Osteoblast (primary cell): ENCODE data around the gene ANKRD33B. TPM values are rescaled to one million over a fixed set of nuclear protein-coding genes. Genes with fewer than 3 reads are reported as not detected.

Source experiments
- DNase-seq: peaks from one replicate; pipeline ENCODE4 v3.0.0; 2011; ENCODE audit warnings: low spot score, mixed read lengths; ENCODE audit not compliant: insufficient read length; ENCODE audit errors: missing footprints
- H2AFZ ChIP-seq: 2 replicates; pipeline ENCODE4 v1.6.0; 2011; ENCODE audit warnings: mild to moderate bottlenecking, low read length
- H3K27ac ChIP-seq: 2 replicates; pipeline ENCODE4 v1.5.1; 2011; ENCODE audit warnings: mild to moderate bottlenecking, low read depth, low read length, moderate library complexity
- H3K27me3 ChIP-seq: 2 replicates; pipeline ENCODE4 v1.6.0; 2012; ENCODE audit warnings: mild to moderate bottlenecking, control low read depth, inconsistent platforms, low read length, moderate library complexity; ENCODE audit not compliant: insufficient read depth
- H3K36me3 ChIP-seq: 2 replicates; pipeline ENCODE4 v1.5.1; 2011; ENCODE audit warnings: mild to moderate bottlenecking, low read length, control low read depth, moderate library complexity; ENCODE audit not compliant: insufficient read depth
- H3K4me1 ChIP-seq: 2 replicates; pipeline ENCODE4 v1.5.1; 2011; ENCODE audit warnings: mild to moderate bottlenecking, low read length, control low read depth, moderate library complexity; ENCODE audit not compliant: insufficient read depth
- H3K4me2 ChIP-seq: 2 replicates; pipeline ENCODE4 v1.6.0; 2011; ENCODE audit warnings: mild to moderate bottlenecking, low read length; ENCODE audit not compliant: insufficient read depth
- H3K4me3 ChIP-seq: fragments of 200-600 bp; sonication (generic); 3 replicates; pipeline ENCODE4 v1.5.1; 2012; ENCODE audit warnings: mild to moderate bottlenecking, low read length, inconsistent platforms; ENCODE audit not compliant: insufficient read depth
- H3K79me2 ChIP-seq: 2 replicates; pipeline ENCODE4 v1.6.0; 2012; ENCODE audit warnings: mild to moderate bottlenecking, low read length, control low read depth, inconsistent platforms; ENCODE audit not compliant: insufficient read depth
- H3K9me3 ChIP-seq: 2 replicates; pipeline ENCODE4 v1.5.1; 2011; ENCODE audit warnings: low read depth, low read length, control low read depth
- H4K20me1 ChIP-seq: 2 replicates; pipeline ENCODE4 v1.6.0; 2012; ENCODE audit warnings: mild to moderate bottlenecking, low read length, control low read depth; ENCODE audit not compliant: insufficient read depth
- total RNA-seq: library from RNA; depleted of rRNA; stranded (reverse); fragments of >200 nt; gene quantifications from 2 replicates; pipeline ENCODE4 v1.2.3, GENCODE V29; 2012
- TF ChIP-seq, protein P1 (sequence below): IDR thresholded peaks from 2 replicates; pipeline ENCODE4 v1.5.1; 2011; ENCODE audit warnings: mild to moderate bottlenecking, low read depth, low read length, moderate library complexity; ENCODE audit errors: extremely low read depth

Gene ANKRD33B
- total RNA-seq, 1 donor, result 5.1 TPM

DNA sequence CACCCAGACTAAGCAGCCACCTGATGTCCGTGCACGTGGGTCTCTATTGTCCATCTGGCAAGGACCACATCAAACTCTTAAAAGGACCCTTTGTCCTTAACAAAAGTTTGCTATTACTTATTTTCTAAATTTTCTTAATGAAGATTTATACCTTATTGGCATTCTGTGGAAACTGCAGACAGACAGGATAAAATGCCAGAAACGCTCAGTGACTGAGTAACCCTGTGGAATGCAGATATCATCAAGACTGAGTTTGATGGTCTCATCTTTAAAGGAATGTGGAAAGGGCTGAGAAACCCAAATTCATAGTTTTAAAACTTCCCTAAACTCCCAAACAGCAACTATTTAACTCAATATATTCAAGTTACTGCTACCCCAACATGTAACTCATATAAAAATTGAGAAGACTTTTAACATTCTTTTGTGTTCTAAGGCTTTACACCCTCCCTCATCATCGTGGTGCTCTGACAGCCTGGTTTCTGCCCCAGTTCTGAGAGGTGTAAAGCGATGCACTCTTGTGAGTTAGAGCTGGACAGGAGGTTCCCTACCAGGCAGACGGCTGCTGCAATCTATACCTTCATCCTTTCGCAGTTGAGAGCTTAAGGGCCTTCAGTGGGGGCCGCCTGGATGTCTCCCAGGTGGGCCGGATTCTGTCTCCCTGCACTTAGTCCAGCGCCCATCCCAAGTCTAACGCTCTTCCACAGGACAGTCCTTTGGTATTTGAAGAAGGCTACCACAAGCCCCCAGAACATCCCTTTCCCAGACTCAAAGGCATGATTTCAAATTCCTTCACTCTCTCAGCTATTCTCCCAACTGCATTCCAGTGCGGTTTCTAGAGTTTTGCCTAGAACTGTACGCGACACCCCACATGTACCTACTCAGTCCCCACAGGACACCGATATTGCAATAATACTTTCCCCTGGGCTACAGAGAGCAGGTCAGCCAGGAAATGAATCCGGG lies 128.2 kb downstream of the ANKRD33B start:
- no peaks in the 10 kb centered on the region for H3K9me3 ChIP-seq
- DNase-seq, result peak; percentile 76
- TF ChIP-seq, protein P1, sequence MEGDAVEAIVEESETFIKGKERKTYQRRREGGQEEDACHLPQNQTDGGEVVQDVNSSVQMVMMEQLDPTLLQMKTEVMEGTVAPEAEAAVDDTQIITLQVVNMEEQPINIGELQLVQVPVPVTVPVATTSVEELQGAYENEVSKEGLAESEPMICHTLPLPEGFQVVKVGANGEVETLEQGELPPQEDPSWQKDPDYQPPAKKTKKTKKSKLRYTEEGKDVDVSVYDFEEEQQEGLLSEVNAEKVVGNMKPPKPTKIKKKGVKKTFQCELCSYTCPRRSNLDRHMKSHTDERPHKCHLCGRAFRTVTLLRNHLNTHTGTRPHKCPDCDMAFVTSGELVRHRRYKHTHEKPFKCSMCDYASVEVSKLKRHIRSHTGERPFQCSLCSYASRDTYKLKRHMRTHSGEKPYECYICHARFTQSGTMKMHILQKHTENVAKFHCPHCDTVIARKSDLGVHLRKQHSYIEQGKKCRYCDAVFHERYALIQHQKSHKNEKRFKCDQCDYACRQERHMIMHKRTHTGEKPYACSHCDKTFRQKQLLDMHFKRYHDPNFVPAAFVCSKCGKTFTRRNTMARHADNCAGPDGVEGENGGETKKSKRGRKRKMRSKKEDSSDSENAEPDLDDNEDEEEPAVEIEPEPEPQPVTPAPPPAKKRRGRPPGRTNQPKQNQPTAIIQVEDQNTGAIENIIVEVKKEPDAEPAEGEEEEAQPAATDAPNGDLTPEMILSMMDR, result no peak
- peaks cover 9% of the 10 kb centered on the region for H4K20me1 ChIP-seq
- H3K27me3 ChIP-seq, result no peaks in the 10 kb centered on the region
- H3K4me2 ChIP-seq, result peak overlapping the region; percentile 68
- no peak overlapping the region for H2AFZ ChIP-seq
- H3K79me2 ChIP-seq, result peaks cover 42% of the 10 kb centered on the region
- H3K27ac ChIP-seq, result peak overlapping the region; percentile 90
- H3K4me3 ChIP-seq, result peak overlapping the region; percentile 18
- H3K4me1 ChIP-seq, result peaks cover 55% of the 10 kb centered on the region
- H3K36me3 ChIP-seq, result no peaks in the 10 kb centered on the region

DNA sequence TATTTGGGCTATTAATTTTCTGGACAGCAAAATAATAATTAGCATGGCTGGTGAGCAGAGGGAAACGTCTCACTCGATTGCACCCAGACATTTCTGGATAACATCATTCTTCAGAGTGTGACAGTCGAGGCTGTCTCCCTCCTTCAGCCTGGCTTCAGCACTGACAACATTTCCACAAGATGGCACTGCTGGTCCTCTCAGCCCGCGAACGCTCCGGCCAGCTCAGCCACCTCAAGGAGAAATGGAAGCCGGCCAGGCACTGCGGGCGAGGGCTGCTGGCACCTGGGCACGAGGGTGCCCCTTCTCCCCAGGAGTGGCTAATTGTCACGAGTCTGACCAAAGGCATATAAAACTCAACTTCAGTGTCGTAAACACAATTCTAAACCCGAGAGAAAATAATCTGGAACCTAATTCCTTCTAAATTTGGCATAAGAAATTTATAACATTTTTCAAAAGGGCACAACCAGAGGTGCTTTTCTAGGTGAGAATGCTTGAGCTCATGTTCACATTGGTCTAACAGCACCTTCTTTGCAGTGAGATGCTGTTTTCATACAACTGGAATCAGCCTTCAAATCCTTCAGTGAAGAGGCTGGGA lies 131.3 kb downstream of the ANKRD33B start:
- Histone ChIP-seq H3K79me2 (peaks cover 40% of the 10 kb centered on the region), H3K36me3 (no peaks in the 10 kb centered on the region), H3K27me3 (no peaks in the 10 kb centered on the region), H3K4me1 (peaks cover 44% of the 10 kb centered on the region), H3K4me3 (peak overlapping the region; percentile 38), H2AFZ (no peak overlapping the region), H4K20me1 (peaks cover 14% of the 10 kb centered on the region), H3K27ac (peak overlapping the region; percentile 71), H3K9me3 (no peaks in the 10 kb centered on the region), H3K4me2 (peak overlapping the region; percentile 64)
- TF ChIP-seq, protein P1, result peak; percentile 81
- DNase-seq, result no peak

DNA sequence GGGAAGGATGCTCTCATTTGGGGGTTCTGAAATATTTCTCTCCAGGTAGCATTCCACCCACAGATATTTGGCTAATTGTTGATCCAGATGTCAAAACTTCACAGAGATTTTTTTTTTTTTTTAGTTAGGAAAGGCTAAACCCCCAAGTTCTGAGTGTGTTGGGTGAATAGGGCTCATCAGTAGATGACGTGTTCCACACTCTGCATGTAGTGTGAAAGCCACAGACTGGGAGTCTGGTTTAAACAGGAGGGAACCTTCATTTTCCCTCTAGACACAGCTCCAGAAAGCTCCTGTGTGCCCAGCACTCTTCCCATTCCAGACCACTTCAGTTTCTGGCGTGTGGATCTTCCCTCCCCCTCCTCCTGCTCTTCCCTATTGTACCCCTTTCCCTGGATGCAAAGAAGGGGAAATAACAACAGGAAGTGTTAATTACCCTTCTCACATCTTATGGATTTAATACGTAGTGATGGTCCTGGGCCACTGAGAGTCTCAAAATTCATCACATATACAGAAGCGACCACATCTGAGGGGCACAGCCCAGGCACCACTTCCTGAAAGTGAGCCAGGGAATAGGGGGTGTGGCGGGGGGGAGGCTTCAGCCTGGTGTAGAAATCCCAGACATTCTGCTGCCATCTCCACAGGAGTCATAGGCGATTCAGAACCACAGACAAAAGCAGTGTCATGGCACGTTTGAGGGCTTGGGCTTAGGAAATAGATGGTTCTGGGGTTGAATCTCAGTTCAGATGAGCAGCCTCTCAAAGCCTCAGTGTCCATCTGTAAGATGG lies 132.1 kb downstream of the ANKRD33B start:
- Histone ChIP-seq H3K4me3 (no peak overlapping the region), H3K4me1 (peaks cover 39% of the 10 kb centered on the region), H3K79me2 (peaks cover 43% of the 10 kb centered on the region), H3K4me2 (peak overlapping the region; percentile 64), H3K36me3 (no peaks in the 10 kb centered on the region), H3K9me3 (no peaks in the 10 kb centered on the region), H3K27ac (peak overlapping the region; percentile 71), H3K27me3 (no peaks in the 10 kb centered on the region), H4K20me1 (peaks cover 16% of the 10 kb centered on the region), H2AFZ (no peak overlapping the region)
- TF ChIP-seq, protein P1, result no peak
- DNase-seq, result no peak
